WTC11 (cell line): ENCODE results near the gene ADGRL3. TPM values are rescaled to one million over a fixed set of nuclear protein-coding genes. Genes with fewer than 3 reads are reported as not detected.
A peak's percentile ranks its signal among the peaks of the same experiment; 100 is the strongest.

Source experiments
- ATAC-seq: fragments of 200-7000 bp; cut with Tn5 transposase; 2 replicates; pipeline ENCODE4 v1.10.0; 2021; ENCODE audit warnings: mild to moderate bottlenecking, moderate library complexity
- CTCF ChIA-PET: fragments of 300-600 bp; sonication (Branson Sonifier 250); formaldehyde crosslinking; loops from one replicate; lab custom pipeline; 2021; ENCODE audit warnings: antibody characterized with exemption; lab: Charles Lee
- POLR2A ChIA-PET: fragments of 350-600 bp; sonication (Branson Sonifier 250); formaldehyde crosslinking; loops from one replicate; lab custom pipeline; 2021; ENCODE audit warnings: antibody characterized with exemption; lab: Charles Lee
- DNase-seq: peaks from one replicate; pipeline ENCODE4 v3.0.0; 2021; ENCODE audit warnings: low spot score
- H3K27ac Mint-ChIP-seq: 2 replicates; pipeline ENCODE4 v1.8.0; 2021; ENCODE audit warnings: mixed read lengths
- H3K27me3 Mint-ChIP-seq: 2 replicates; pipeline ENCODE4 v1.8.0; 2021; ENCODE audit warnings: low read depth, mild to moderate bottlenecking, moderate library complexity, mixed read lengths
- H3K36me3 Mint-ChIP-seq: 2 replicates; pipeline ENCODE4 v1.8.0; 2021; ENCODE audit warnings: mixed read lengths
- H3K4me1 Mint-ChIP-seq: 2 replicates; pipeline ENCODE4 v1.8.0; 2022; ENCODE audit warnings: mixed read lengths
- H3K4me3 Mint-ChIP-seq: 2 replicates; pipeline ENCODE4 v1.8.0; 2021; ENCODE audit warnings: mild to moderate bottlenecking, moderate library complexity, mixed read lengths
- H3K9me3 Mint-ChIP-seq: 2 replicates; pipeline ENCODE4 v1.8.0; 2021; ENCODE audit warnings: mixed read lengths
- AR ChIP-seq: fragments of 250-450 bp; sonication (Bioruptor Pico); IDR thresholded peaks from 2 replicates; pipeline ENCODE4 v1.9.0; 2021; ENCODE audit warnings: mild to moderate bottlenecking
- ATF6 ChIP-seq: sonication (generic); formaldehyde crosslinking; IDR thresholded peaks from 2 replicates; pipeline ENCODE4 v1.8.1; 2023; ENCODE audit warnings: mild to moderate bottlenecking, missing genetic modification reagents
- ELF4 ChIP-seq: sonication (generic); formaldehyde crosslinking; IDR thresholded peaks from 2 replicates; pipeline ENCODE4 v1.8.1; 2022; ENCODE audit warnings: low read depth, mild to moderate bottlenecking, moderate library complexity, missing genetic modification reagents
- JAZF1 ChIP-seq: fragments of 250-450 bp; sonication (Bioruptor Pico); IDR thresholded peaks from 2 replicates; pipeline ENCODE4 v1.9.0; 2021; ENCODE audit warnings: moderate library complexity, mild to moderate bottlenecking, inconsistent platforms
- MLX ChIP-seq: sonication (generic); formaldehyde crosslinking; IDR thresholded peaks from 2 replicates; pipeline ENCODE4 v1.8.1; 2023; ENCODE audit warnings: mild to moderate bottlenecking, missing genetic modification reagents, moderate library complexity
- NFE2L1 ChIP-seq: sonication (generic); formaldehyde crosslinking; IDR thresholded peaks from 2 replicates; pipeline ENCODE4 v1.8.1; 2023; ENCODE audit warnings: missing genetic modification reagents
- RORB ChIP-seq: fragments of 250-450 bp; sonication (Bioruptor Pico); IDR thresholded peaks from 2 replicates; pipeline ENCODE4 v1.9.0; 2021; ENCODE audit warnings: mild to moderate bottlenecking
- SMAD4 ChIP-seq: sonication (generic); formaldehyde crosslinking; IDR thresholded peaks from 2 replicates; pipeline ENCODE4 v1.8.0; 2022; ENCODE audit warnings: mild to moderate bottlenecking, missing genetic modification reagents
- STAT6 ChIP-seq: sonication (generic); formaldehyde crosslinking; conservative IDR thresholded peaks from 2 replicates; pipeline ENCODE4 v1.8.1; 2023; ENCODE audit warnings: mild to moderate bottlenecking, low read depth, missing genetic modification reagents, moderate library complexity
- ZNF121 ChIP-seq: sonication (generic); formaldehyde crosslinking; IDR thresholded peaks from 2 replicates; pipeline ENCODE4 v1.8.0; 2023; ENCODE audit warnings: missing genetic modification reagents
- ZNF281 ChIP-seq: sonication (generic); formaldehyde crosslinking; IDR thresholded peaks from 2 replicates; pipeline ENCODE4 v1.8.0; 2023; ENCODE audit warnings: mild to moderate bottlenecking, missing genetic modification reagents
- ZNF416 ChIP-seq: fragments of 250-450 bp; sonication (Bioruptor Pico); IDR thresholded peaks from 2 replicates; pipeline ENCODE4 v1.9.0; 2021; ENCODE audit warnings: mild to moderate bottlenecking, inconsistent platforms
- ZNF671 ChIP-seq: fragments of 250-450 bp; sonication (Bioruptor Pico); IDR thresholded peaks from 2 replicates; pipeline ENCODE4 v1.8.0; 2021; ENCODE audit warnings: mild to moderate bottlenecking
- total RNA-seq: library from RNA; stranded (reverse); gene quantifications from 3 replicates; pipeline ENCODE4 v1.2.3, GENCODE V29; 2021

ADGRL3 gene
- total RNA-seq, 1 experiment from 2014 or later: 8.7 TPM

GRCh38 chr4:61678297-61678696 lies 478.2 kb downstream of the ADGRL3 start (continued):
- TF ChIP-seq ZNF281 (CRISPR knock-in tag): no peak
- no peak for TF ChIP-seq RORB (CRISPR knock-in tag)
- no peak for TF ChIP-seq AR (CRISPR knock-in tag)

GRCh38 chr4:61693520-61693919 lies 493.4 kb downstream of the ADGRL3 start:
- Mint-ChIP-seq H3K4me3 (no peak overlapping the region), H3K36me3 (no peaks in the 10 kb centered on the region), H3K27me3 (no peaks in the 10 kb centered on the region; the same call in 1 of the 2 replicates)
- CTCF ChIA-PET: no interaction called here
- TF ChIP-seq ZNF121 (CRISPR knock-in tag): no peak
- no peak for TF ChIP-seq MLX (CRISPR knock-in tag)
- TF ChIP-seq NFE2L1 (CRISPR knock-in tag): no peak
- no peak for TF ChIP-seq ZNF416 (CRISPR knock-in tag)
- no peak for TF ChIP-seq ELF4
- no peak for TF ChIP-seq AR (CRISPR knock-in tag)
- TF ChIP-seq, all 79 proteins: peak for 0
- DNase-seq (no peak), ATAC-seq (no peak)
- no peaks in the 10 kb centered on the region for H3K9me3 Mint-ChIP-seq
- H3K27ac Mint-ChIP-seq: no peak overlapping the region
- POLR2A ChIA-PET: no interaction called here
- peaks cover 7% of the 10 kb centered on the region; the same call in 1 of the 2 replicates for H3K4me1 Mint-ChIP-seq

GRCh38 chr4:61714387-61714911 lies 514.3 kb downstream of the ADGRL3 start:
- Mint-ChIP-seq H3K9me3 (no peaks in the 10 kb centered on the region), H3K27me3 (no peaks in the 10 kb centered on the region), H3K4me1 (peaks cover 12% of the 10 kb centered on the region), H3K36me3 (no peaks in the 10 kb centered on the region), H3K4me3 (no peak overlapping the region), H3K27ac (no peak overlapping the region; the same call in 1 of the 2 replicates)
- no peak for DNase-seq
- CTCF ChIA-PET: no interaction called here
- POLR2A ChIA-PET: no interaction called here
- peak; percentile 68 for ATAC-seq
- TF ChIP-seq JAZF1 (CRISPR knock-in tag) (no peak), ZNF281 (CRISPR knock-in tag) (no peak), STAT6 (CRISPR knock-in tag) (no peak), SMAD4 (CRISPR knock-in tag) (no peak), ATF6 (CRISPR knock-in tag) (no peak), ZNF671 (CRISPR knock-in tag) (no peak)
